ENCODE results near the gene TMEM87A. TPM values are rescaled to one million over a fixed set of nuclear protein-coding genes. Genes with fewer than 3 reads are reported as not detected.
A peak's percentile ranks its signal among the peaks of the same experiment; 100 is the strongest.

TMEM87A gene
- total and polyA plus RNA-seq, 2 of the 8 experiments (the other 6 are each of a cell fraction or from before 2014, with no cell fraction given) = 15.2 to 33.1 TPM

DNA sequence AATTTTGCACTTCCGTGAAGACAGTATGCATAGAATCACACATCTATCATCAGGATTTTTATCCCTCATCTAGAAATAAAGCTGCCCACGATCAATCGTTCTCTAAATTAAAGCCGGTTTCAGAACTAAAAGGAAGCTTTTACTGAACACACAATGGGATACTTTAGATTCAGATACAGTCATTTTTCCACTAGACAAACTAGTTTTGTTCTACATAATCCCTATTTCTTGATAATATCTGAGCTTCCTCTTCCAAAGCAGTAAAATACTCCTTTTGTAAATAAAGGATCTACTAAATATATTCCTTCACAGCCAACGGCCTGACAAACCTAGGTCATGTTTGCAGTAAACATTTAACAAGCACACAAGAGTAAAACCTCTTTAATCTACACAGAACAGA is 2.2 kb downstream of the TMEM87A start:
- H3K27me3 ChIP-seq (replicated peaks in 1 of 4; ENCODE audit: control insufficient read depth in 3 of 4, extremely low read depth in 1 of 4, insufficient read depth in 3 of 4, low read length in 3 of 4) = no peaks in the 10 kb centered on the region
- H3K79me2 ChIP-seq (ENCODE audit: control insufficient read depth in 1 of 2, insufficient read depth in 2 of 2, low read length in 2 of 2) = peaks cover 5 to 46% of the 10 kb centered on the region in 2 experiments
- ChIA-PET POLR2A (ENCODE audit: partially characterized antibody) (interaction anchor here (1.1 kb wide), 1 partner anchor 18 kb away, joined by 4 read pairs; no protein-coding TSS in a partner anchor), CTCF (ENCODE audit: partially characterized antibody) (interaction anchor here (1.1 kb wide), 1 partner anchor 114 kb away, joined by 6 read pairs; no protein-coding TSS in a partner anchor)
- H3K56ac ChIP-seq (replicated peaks; ENCODE audit: insufficient read length, low read depth, low read length) = no peak overlapping the region
- H2BK15ac ChIP-seq (ENCODE audit: low read length) = no peak overlapping the region
- H3K18ac ChIP-seq (ENCODE audit: extremely low read depth, low read length) = no peak overlapping the region
- peaks cover 0 to 10% (median 3%) of the 10 kb centered on the region in 4 experiments; a peak in 3 of 7 replicates for H3K4me1 ChIP-seq (replicated peaks in 1 of 4; ENCODE audit: control insufficient read depth in 3 of 4, insufficient read depth in 4 of 4, low read length in 3 of 4)
- peaks cover 6% of the 10 kb centered on the region for H3K23me2 ChIP-seq (ENCODE audit: low read depth, low read length)
- H3K27ac ChIP-seq (ENCODE audit: low read depth, low read length) = no peak overlapping the region
- H4K8ac ChIP-seq (ENCODE audit: extremely low read depth, insufficient read depth, low read length) = no peak overlapping the region
- no peak overlapping the region for H3K14ac ChIP-seq (ENCODE audit: insufficient read length)
- no peak overlapping the region for H2BK12ac ChIP-seq (ENCODE audit: low read depth, low read length)
- peak overlapping the region in 1 of 4 experiments; percentile 1; a peak in 1 of 8 replicates for H3K4me3 ChIP-seq (ENCODE audit: extremely low read depth in 1 of 4, insufficient read depth in 2 of 4, low read depth in 3 of 4, low read length in 4 of 4)
- no peak overlapping the region for H2BK120ac ChIP-seq (replicated peaks; ENCODE audit: low read depth, low read length)
- no peak overlapping the region for H3K9ac ChIP-seq (replicated peaks in 1 of 4; ENCODE audit: extremely low read depth in 1 of 4, low read depth in 3 of 4, low read length in 3 of 4)
- WGBS, 2 experiments (ENCODE audit: extremely low coverage in 1 of 2, insufficient coverage in 1 of 2, insufficient read length in 1 of 2, insufficient replicate concordance in 2 of 2, low coverage in 1 of 2, low lambda C conversion rate in 2 of 2, missing lambda C conversion rate in 1 of 2) = 94% methylated on average over 5 of the region's 5 CpGs; no CpG with 5 or more reads in 1 of the 2 experiments
- H3K4ac ChIP-seq (replicated peaks; ENCODE audit: insufficient read length, low read depth, low read length) = no peak overlapping the region
- H2AK5ac ChIP-seq (ENCODE audit: low read depth, low read length) = no peak overlapping the region
- no peak overlapping the region for H3K4me2 ChIP-seq (ENCODE audit: insufficient read depth in 1 of 2, low read depth in 2 of 2, low read length in 2 of 2)
- peaks cover 0 to 1% of the 10 kb centered on the region in 2 experiments for H4K20me1 ChIP-seq (replicated peaks in 1 of 2; ENCODE audit: control insufficient read depth in 1 of 2, insufficient read depth in 2 of 2, low read length in 2 of 2)
- no peaks in the 10 kb centered on the region for H3K9me3 ChIP-seq (ENCODE audit: insufficient read depth in 2 of 2, low read depth in 1 of 2, low read length in 1 of 2)
- TF ChIP-seq SP4 (IDR thresholded peaks at IDR 0.05; ENCODE audit: low read length) (no peak), CHD1 (IDR thresholded peaks at IDR 0.05; ENCODE audit: low read depth, low read length) (no peak)
- peaks cover 0 to 21% (median 10%) of the 10 kb centered on the region in 4 experiments; a peak in 6 of 8 replicates for H3K36me3 ChIP-seq (ENCODE audit: control insufficient read depth in 2 of 4, insufficient read depth in 4 of 4, low read length in 3 of 4)
- no peak for DNase-seq (ENCODE audit: low read depth in 1 of 2, low spot score in 2 of 2)
- H3K23ac ChIP-seq (ENCODE audit: insufficient read length) = no peak overlapping the region
- H3K79me1 ChIP-seq (ENCODE audit: low read depth, low read length) = no peaks in the 10 kb centered on the region
- no peak overlapping the region for H2BK20ac ChIP-seq (ENCODE audit: low read length)
- H4K91ac ChIP-seq (replicated peaks; ENCODE audit: insufficient read length, low read length) = no peak overlapping the region
- FAIRE-seq = no peak
- no peak overlapping the region for H2BK5ac ChIP-seq (ENCODE audit: low read depth, low read length)
- no peak overlapping the region for H2AFZ ChIP-seq (ENCODE audit: low read length)
- H4K5ac ChIP-seq (ENCODE audit: insufficient read length, low read depth, low read length) = no peak overlapping the region
